Vagina (tissue), 2 donors: ENCODE results near the gene TSEN15. TPM values are rescaled to one million over a fixed set of nuclear protein-coding genes. Genes with fewer than 3 reads are reported as not detected.

ENCODE experiments used
- DNase-seq, 2 donors: peaks; one replicate each; pipeline ENCODE4 v3.0.0-alpha.2; 2017; ENCODE audit errors: extremely low spot score in 2 of 2
- H3K27ac ChIP-seq: fragments of 200-600 bp; sonication (generic); one replicate; pipeline ENCODE4 v1.5.1; 2019
- H3K27me3 ChIP-seq: fragments of 200-600 bp; sonication (generic); one replicate; pipeline ENCODE4 v1.5.1; 2019
- H3K36me3 ChIP-seq, 2 donors: fragments of 200-600 bp; sonication (generic); one replicate each; pipeline ENCODE4 v1.5.1; 2017 to 2019
- H3K4me1 ChIP-seq: fragments of 200-600 bp; sonication (generic); one replicate; pipeline ENCODE4 v1.5.1; 2019
- H3K4me3 ChIP-seq, 2 donors: fragments of 200-600 bp; sonication (generic); 1 replicate in 1 of 2; 2 replicates in 1 of 2; pipeline ENCODE4 v1.5.1; 2016 to 2019
- H3K9me3 ChIP-seq: fragments of 200-600 bp; sonication (generic); one replicate; pipeline ENCODE4 v1.5.1; 2019
- POLR2A ChIP-seq, 2 donors: fragments of 450-650 bp; IDR thresholded peaks; one replicate each; pipeline ENCODE4 v1.6.1; 2017; ENCODE audit warnings: antibody characterized with exemption in 2 of 2, mild to moderate bottlenecking in 2 of 2, moderate library complexity in 2 of 2
- POLR2AphosphoS5 ChIP-seq, 2 donors: sonication (generic); formaldehyde crosslinking; IDR thresholded peaks; one replicate each; pipeline ENCODE4 v1.9.0; 2017; ENCODE audit warnings: antibody characterized with exemption in 2 of 2, mild to moderate bottlenecking in 2 of 2, low read depth in 1 of 2; ENCODE audit not compliant: insufficient read depth in 1 of 2
- intact Hi-C: fragments of 100-400 bp; cut with DNase I; formaldehyde crosslinking; loops from one replicate; pipeline ENCODE4 v1.15.1; 2023
- total RNA-seq: library from RNA; depleted of rRNA; stranded (reverse); fragments of >200 nt; gene quantifications from one replicate; pipeline ENCODE4 v1.2.3, GENCODE V29; 2016
- TF ChIP-seq, protein P1 (sequence below), 3 experiments: fragments of 450-650 bp in 2 of 3; fragments of 200-600 bp in 1 of 3; sonication (generic) in 1 of 3; IDR thresholded peaks; one replicate each; pipeline ENCODE4 v1.5.1; 2017 to 2019; ENCODE audit warnings: antibody characterized with exemption in 3 of 3, mild to moderate bottlenecking in 2 of 3, moderate library complexity in 2 of 3

Gene TSEN15
- total RNA-seq, 1 donor from 2014 or later, result 18.4 TPM

- TF ChIP-seq, protein P1, sequence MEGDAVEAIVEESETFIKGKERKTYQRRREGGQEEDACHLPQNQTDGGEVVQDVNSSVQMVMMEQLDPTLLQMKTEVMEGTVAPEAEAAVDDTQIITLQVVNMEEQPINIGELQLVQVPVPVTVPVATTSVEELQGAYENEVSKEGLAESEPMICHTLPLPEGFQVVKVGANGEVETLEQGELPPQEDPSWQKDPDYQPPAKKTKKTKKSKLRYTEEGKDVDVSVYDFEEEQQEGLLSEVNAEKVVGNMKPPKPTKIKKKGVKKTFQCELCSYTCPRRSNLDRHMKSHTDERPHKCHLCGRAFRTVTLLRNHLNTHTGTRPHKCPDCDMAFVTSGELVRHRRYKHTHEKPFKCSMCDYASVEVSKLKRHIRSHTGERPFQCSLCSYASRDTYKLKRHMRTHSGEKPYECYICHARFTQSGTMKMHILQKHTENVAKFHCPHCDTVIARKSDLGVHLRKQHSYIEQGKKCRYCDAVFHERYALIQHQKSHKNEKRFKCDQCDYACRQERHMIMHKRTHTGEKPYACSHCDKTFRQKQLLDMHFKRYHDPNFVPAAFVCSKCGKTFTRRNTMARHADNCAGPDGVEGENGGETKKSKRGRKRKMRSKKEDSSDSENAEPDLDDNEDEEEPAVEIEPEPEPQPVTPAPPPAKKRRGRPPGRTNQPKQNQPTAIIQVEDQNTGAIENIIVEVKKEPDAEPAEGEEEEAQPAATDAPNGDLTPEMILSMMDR (IDR thresholded peaks at IDR 0.05), result no peak
- TF ChIP-seq POLR2AphosphoS5 (IDR thresholded peaks at IDR 0.05; ENCODE audit: insufficient read depth in 1 of 2, low read depth in 1 of 2) (no peak), POLR2A (IDR thresholded peaks at IDR 0.05) (no peak)
- H3K27ac ChIP-seq, result no peak overlapping the region
- H3K27me3 ChIP-seq, result no peaks in the 10 kb centered on the region
- H3K9me3 ChIP-seq, result no peaks in the 10 kb centered on the region
- intact Hi-C loops, result no loop called here
- no peak overlapping the region for H3K4me3 ChIP-seq
- H3K4me1 ChIP-seq, result peaks cover 8% of the 10 kb centered on the region
- no peaks in the 10 kb centered on the region for H3K36me3 ChIP-seq
- no peak for DNase-seq
Observed at GRCh38 chr1:184022668-184023067, 28.9 kb upstream of the TSEN15 start.

DNA sequence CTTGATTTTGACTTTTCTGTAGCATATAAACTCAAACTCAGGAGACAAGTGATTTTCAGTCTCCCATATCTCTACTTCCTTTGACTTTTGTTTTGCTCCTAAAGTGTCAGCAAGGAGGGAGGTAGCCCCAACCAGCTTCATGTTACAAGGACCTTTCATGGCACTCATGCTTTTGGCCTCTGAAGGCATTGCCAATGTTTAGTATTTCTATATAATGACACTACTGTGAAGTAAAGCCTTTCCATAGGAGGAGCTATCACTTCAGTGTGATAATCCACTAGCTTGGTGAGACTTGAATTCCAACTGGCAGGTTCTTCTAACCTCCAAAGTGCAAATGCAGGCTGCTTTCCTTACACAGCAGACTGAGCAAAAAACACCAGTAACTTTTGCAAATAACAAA is 28.4 kb upstream of the TSEN15 start:
- H3K27me3 ChIP-seq, result no peaks in the 10 kb centered on the region
- H3K27ac ChIP-seq, result no peak overlapping the region
- intact Hi-C loops, result no loop called here
- peaks cover 14% of the 10 kb centered on the region for H3K4me1 ChIP-seq
- no peak for DNase-seq
- H3K36me3 ChIP-seq, result no peaks in the 10 kb centered on the region
- H3K4me3 ChIP-seq, result no peak overlapping the region
- TF ChIP-seq, protein P1 (IDR thresholded peaks at IDR 0.05), result no peak
- no peak for TF ChIP-seq POLR2A (IDR thresholded peaks at IDR 0.05)
- TF ChIP-seq POLR2AphosphoS5 (IDR thresholded peaks at IDR 0.05; ENCODE audit: insufficient read depth in 1 of 2, low read depth in 1 of 2), result no peak
- no peaks in the 10 kb centered on the region for H3K9me3 ChIP-seq

- Histone ChIP-seq H3K9me3 (no peaks in the 10 kb centered on the region), H3K4me1 (peaks cover 14% of the 10 kb centered on the region), H3K27me3 (no peaks in the 10 kb centered on the region), H3K27ac (no peak overlapping the region), H3K36me3 (no peaks in the 10 kb centered on the region), H3K4me3 (no peak overlapping the region)
- intact Hi-C loops, result no loop called here
- DNase-seq, result no peak
- TF ChIP-seq POLR2AphosphoS5 (IDR thresholded peaks at IDR 0.05; ENCODE audit: insufficient read depth in 1 of 2, low read depth in 1 of 2), result no peak
- TF ChIP-seq POLR2A (IDR thresholded peaks at IDR 0.05), result no peak
- TF ChIP-seq, protein P1 (IDR thresholded peaks at IDR 0.05), result no peak
Observed at GRCh38 chr1:184025242-184025675, 26.3 kb upstream of the TSEN15 start.

DNA sequence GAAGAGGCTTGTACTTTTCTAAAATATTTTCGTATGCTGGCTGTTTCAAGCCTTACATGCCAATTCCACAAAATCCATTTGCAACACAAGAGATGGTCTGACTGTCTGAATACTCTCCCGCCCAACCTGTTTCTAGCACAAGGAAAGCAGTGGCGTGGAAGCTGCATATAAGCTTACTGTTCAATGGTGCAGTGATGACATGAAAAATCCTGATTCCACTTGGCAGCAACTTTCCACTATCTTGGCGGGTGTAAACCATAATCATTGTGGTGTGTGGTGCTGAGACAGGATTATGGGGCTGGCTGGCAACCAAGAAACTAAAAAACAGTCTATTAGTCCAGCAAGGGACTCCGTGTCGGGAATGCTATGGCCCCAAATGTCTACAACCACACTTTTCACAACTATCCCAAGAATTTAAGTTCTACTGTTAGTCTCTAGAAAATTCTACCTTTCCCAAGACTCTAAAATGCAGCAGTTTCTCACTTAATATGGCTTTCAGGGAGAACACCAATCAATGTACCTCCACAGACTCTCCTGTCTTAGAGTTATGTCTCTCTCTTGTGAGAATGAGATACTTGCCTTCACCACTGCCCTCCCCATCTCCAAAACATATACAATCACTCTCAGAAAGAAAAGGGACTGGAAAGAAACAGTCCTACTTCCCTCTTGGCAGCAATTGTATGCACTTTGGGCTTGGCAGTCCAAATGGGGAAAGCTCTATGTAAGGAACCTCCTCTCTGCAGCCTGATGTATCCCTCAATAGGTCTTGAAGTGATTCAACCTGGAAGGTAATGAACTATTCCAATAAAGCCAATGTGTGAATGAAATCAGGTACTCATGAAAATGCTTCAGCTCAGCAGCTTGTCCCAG is 23.5 kb upstream of the TSEN15 start:
- TF ChIP-seq, protein P1 (IDR thresholded peaks at IDR 0.05), result no peak
- Histone ChIP-seq H3K27me3 (no peaks in the 10 kb centered on the region), H3K9me3 (no peaks in the 10 kb centered on the region), H3K36me3 (no peaks in the 10 kb centered on the region), H3K4me1 (peaks cover 6% of the 10 kb centered on the region), H3K27ac (no peak overlapping the region), H3K4me3 (no peak overlapping the region)
- intact Hi-C loops, result no loop called here
- DNase-seq, result no peak
